Smooth muscle cell (in vitro differentiated cells): ENCODE measurements around the gene SLC4A4. TPM values are rescaled to one million over a fixed set of nuclear protein-coding genes. Genes with fewer than 3 reads are reported as not detected.

ENCODE experiments used
- DNase-seq: peaks from one replicate; lab custom pipeline; 2025; ENCODE audit not compliant: unreplicated experiment; lab: John Stamatoyannopoulos, UW
- H2AFZ ChIP-seq: fragments of 200-600 bp; sonication (generic); 2 replicates; pipeline ENCODE4 v1.6.0; 2016; ENCODE audit warnings: antibody characterized with exemption, low read depth, mild to moderate bottlenecking
- H3F3A ChIP-seq: fragments of 200-600 bp; sonication (generic); 2 replicates; pipeline ENCODE4 v1.6.0; 2017; ENCODE audit warnings: antibody characterized with exemption, low read depth
- H3K27ac ChIP-seq: fragments of 200-600 bp; sonication (generic); 2 replicates; pipeline ENCODE4 v1.5.1; 2016; ENCODE audit warnings: low read depth, mild to moderate bottlenecking
- H3K27me3 ChIP-seq: fragments of 200-600 bp; sonication (generic); 2 replicates; pipeline ENCODE4 v1.6.1; 2016; ENCODE audit warnings: low read depth, mild to moderate bottlenecking
- H3K36me3 ChIP-seq: fragments of 200-600 bp; sonication (generic); 2 replicates; pipeline ENCODE4 v1.5.1; 2016; ENCODE audit warnings: low read depth
- H3K4me1 ChIP-seq: fragments of 200-600 bp; sonication (generic); 2 replicates; pipeline ENCODE4 v1.5.1; 2016; ENCODE audit warnings: low read depth
- H3K4me2 ChIP-seq: fragments of 200-600 bp; sonication (generic); 2 replicates; pipeline ENCODE4 v1.6.0; 2016; ENCODE audit warnings: mild to moderate bottlenecking
- H3K4me3 ChIP-seq: fragments of 200-600 bp; sonication (generic); 2 replicates; pipeline ENCODE4 v1.5.1; 2016; ENCODE audit warnings: mild to moderate bottlenecking
- H3K79me2 ChIP-seq: fragments of 200-600 bp; sonication (generic); 2 replicates; pipeline ENCODE4 v1.6.0; 2016; ENCODE audit warnings: low read depth, mild to moderate bottlenecking
- H3K9ac ChIP-seq: fragments of 200-600 bp; sonication (generic); 2 replicates; pipeline ENCODE4 v1.6.0; 2016; ENCODE audit warnings: low read depth
- H3K9me3 ChIP-seq: fragments of 200-600 bp; sonication (generic); replicated peaks from 2 replicates; pipeline ENCODE4 v1.5.1; 2016; ENCODE audit warnings: low read depth
- H4K20me1 ChIP-seq: fragments of 200-600 bp; sonication (generic); 2 replicates; pipeline ENCODE4 v1.6.0; 2016; ENCODE audit warnings: low read depth
- CTCF ChIP-seq: fragments of 200-600 bp; sonication (generic); IDR thresholded peaks from 2 replicates; pipeline ENCODE4 v1.5.1; 2017; ENCODE audit warnings: borderline replicate concordance, mild to moderate bottlenecking, antibody characterized with exemption; ENCODE audit not compliant: insufficient read depth, poor library complexity, severe bottlenecking
- WGBS: methylation state at CpG from one replicate; pipeline ENCODE4 v1.1.7; 2016; ENCODE audit warnings: low lambda C conversion rate; 5-methylcytosine and 5-hydroxymethylcytosine counted together
- polyA plus RNA-seq: library from polyadenylated mRNA; unstranded; fragments of >200 nt; fragmentation: Nextera tagmentation; extraction: Ambion mirVana; gene quantifications from 2 replicates; pipeline ENCODE4 v1.2.1, GENCODE V29; 2016
- total RNA-seq: library from RNA; depleted of rRNA; stranded (reverse); fragments of >200 nt; gene quantifications from 2 replicates; pipeline ENCODE4 v1.2.3, GENCODE V29; 2014

Gene SLC4A4
- total and polyA plus RNA-seq, 2 experiments from 2014 or later: 1.2 to 4.1 TPM

DNA sequence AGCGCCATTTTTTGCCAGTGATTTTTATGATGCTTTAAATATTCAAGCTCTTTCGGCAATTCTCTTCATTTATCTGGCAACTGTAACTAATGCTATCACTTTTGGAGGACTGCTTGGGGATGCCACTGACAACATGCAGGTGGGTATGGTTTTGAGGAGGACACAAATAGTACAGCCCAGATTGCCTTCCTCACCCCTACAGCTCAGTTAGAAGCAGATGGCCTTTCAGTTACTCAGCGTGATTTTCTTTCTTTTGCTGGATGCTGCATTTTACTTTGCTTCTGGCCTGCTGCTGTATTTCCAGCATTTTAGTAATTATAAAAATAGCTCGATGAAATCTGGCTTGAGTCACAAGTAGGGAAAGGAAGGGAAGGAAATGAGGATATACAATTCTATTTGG is 114.7 kb downstream of the SLC4A4 start:
- no peaks in the 10 kb centered on the region for H3K9me3 ChIP-seq
- H4K20me1 ChIP-seq: no peaks in the 10 kb centered on the region
- no peaks in the 10 kb centered on the region for H3K79me2 ChIP-seq
- no peak overlapping the region for H3K9ac ChIP-seq
- TF ChIP-seq CTCF: no peak
- H3F3A ChIP-seq: peaks cover 6% of the 10 kb centered on the region
- H2AFZ ChIP-seq: no peak overlapping the region
- H3K36me3 ChIP-seq: no peaks in the 10 kb centered on the region
- no peak overlapping the region for H3K4me3 ChIP-seq
- no peaks in the 10 kb centered on the region for H3K27me3 ChIP-seq
- WGBS: 83% methylated on average over 4 of the region's 4 CpGs
- no peak overlapping the region for H3K27ac ChIP-seq
- no peak for DNase-seq
- no peaks in the 10 kb centered on the region for H3K4me1 ChIP-seq
- no peak overlapping the region for H3K4me2 ChIP-seq

DNA sequence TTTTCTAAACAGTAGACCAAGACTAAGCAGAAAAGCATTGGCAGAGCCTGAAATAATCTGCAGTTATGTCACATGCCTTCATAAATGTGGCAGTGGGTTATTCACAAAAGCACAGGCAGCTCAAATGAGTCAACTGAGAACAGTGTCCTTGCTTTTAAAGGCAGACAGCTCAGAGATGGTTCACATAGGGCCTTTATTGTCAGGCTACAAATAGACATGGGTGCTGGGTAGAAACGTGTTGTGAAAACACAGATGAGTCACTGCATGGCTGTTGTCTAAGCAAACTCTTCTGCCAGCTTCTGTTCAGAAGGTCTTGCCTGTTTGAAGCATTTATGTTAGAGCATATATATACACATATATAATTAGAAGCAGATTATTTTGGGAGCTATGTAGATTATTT is 118.0 kb downstream of the SLC4A4 start:
- peaks cover 6% of the 10 kb centered on the region for H3F3A ChIP-seq
- no peak overlapping the region for H3K4me3 ChIP-seq
- H3K36me3 ChIP-seq: no peaks in the 10 kb centered on the region
- H3K27ac ChIP-seq: peak overlapping the region; percentile 59
- H4K20me1 ChIP-seq: no peaks in the 10 kb centered on the region
- DNase-seq: no peak
- no peaks in the 10 kb centered on the region for H3K27me3 ChIP-seq
- H2AFZ ChIP-seq: no peak overlapping the region
- 0% methylated on average over 1 of the region's 1 CpG for WGBS
- no peaks in the 10 kb centered on the region for H3K4me1 ChIP-seq
- no peak for TF ChIP-seq CTCF
- H3K9ac ChIP-seq: no peak overlapping the region
- no peaks in the 10 kb centered on the region for H3K9me3 ChIP-seq
- H3K4me2 ChIP-seq: peak overlapping the region; percentile 28
- H3K79me2 ChIP-seq: no peaks in the 10 kb centered on the region

DNA sequence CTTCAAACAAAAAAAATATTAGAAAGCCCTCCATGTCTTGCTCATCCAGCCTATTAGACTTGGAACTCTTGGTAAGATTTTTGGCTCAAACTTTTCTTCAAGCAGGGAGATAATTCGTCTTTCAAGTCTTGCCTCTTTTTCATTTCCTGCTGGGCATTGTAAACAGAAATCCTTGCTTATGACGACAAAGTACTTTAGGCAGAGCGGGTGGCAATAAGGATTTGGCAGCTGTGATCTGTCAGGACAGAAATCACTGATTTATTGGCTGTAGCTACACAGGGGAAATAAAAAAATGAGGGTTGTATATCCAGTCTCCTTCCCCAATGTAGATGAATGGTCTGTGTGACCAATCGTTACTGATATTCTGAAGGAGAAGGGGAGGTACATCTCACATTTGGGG is 121.6 kb downstream of the SLC4A4 start:
- Histone ChIP-seq H3K4me2 (no peak overlapping the region), H3K27ac (no peak overlapping the region), H3K36me3 (no peaks in the 10 kb centered on the region), H2AFZ (no peak overlapping the region), H3F3A (peaks cover 6% of the 10 kb centered on the region), H3K4me1 (no peaks in the 10 kb centered on the region), H3K79me2 (no peaks in the 10 kb centered on the region), H3K4me3 (no peak overlapping the region), H3K27me3 (no peaks in the 10 kb centered on the region), H3K9me3 (no peaks in the 10 kb centered on the region), H3K9ac (no peak overlapping the region), H4K20me1 (no peaks in the 10 kb centered on the region)
- DNase-seq: no peak
- 50% methylated on average over 4 of the region's 4 CpGs for WGBS
- no peak for TF ChIP-seq CTCF

GRCh38 chr4:71461422-71461821 is 122.6 kb downstream of the SLC4A4 start:
- Histone ChIP-seq H2AFZ (no peak overlapping the region), H3K36me3 (no peaks in the 10 kb centered on the region), H3K4me1 (no peaks in the 10 kb centered on the region), H4K20me1 (no peaks in the 10 kb centered on the region), H3K9me3 (no peaks in the 10 kb centered on the region), H3K4me2 (no peak overlapping the region), H3K79me2 (no peaks in the 10 kb centered on the region), H3K4me3 (no peak overlapping the region), H3K27ac (no peak overlapping the region), H3F3A (peaks cover 6% of the 10 kb centered on the region), H3K27me3 (no peaks in the 10 kb centered on the region), H3K9ac (no peak overlapping the region)
- TF ChIP-seq CTCF: no peak
- no peak for DNase-seq
- WGBS: 96% methylated on average over 4 of the region's 4 CpGs
